AG04450 (cell line): ENCODE results near the gene SNX18. TPM values are rescaled to one million over a fixed set of nuclear protein-coding genes. Genes with fewer than 3 reads are reported as not detected.

Experiments used
- CTCF ChIA-PET: fragments of 300-600, 350-600 bp; formaldehyde crosslinking; extraction: SDS; loops from one replicate; lab custom pipeline; 2022; ENCODE audit warnings: antibody characterized with exemption, inconsistent platforms; lab: Charles Lee
- POLR2A ChIA-PET: fragments of 350-600 bp; formaldehyde crosslinking; extraction: SDS; loops from one replicate; lab custom pipeline; 2021; ENCODE audit warnings: antibody characterized with exemption, inconsistent platforms; lab: Yijun Ruan, JAX
- DNase-seq: peaks from one replicate; pipeline ENCODE4 v3.0.0-alpha.2; 2011; ENCODE audit warnings: low read depth, low spot score
- H3K27ac ChIP-seq: one replicate; pipeline ENCODE4 v1.5.1; 2012; ENCODE audit warnings: low read depth, low read length, control low read depth
- H3K27me3 ChIP-seq: one replicate; pipeline ENCODE4 v1.6.0; 2012; ENCODE audit warnings: low read length; ENCODE audit not compliant: control insufficient read depth, insufficient read depth
- H3K4me3 ChIP-seq: 2 replicates; pipeline ENCODE4 v1.5.1; 2011; ENCODE audit warnings: mild to moderate bottlenecking, low read depth, low read length, control low read depth
- H3K9me3 ChIP-seq: 2 replicates; pipeline ENCODE4 v1.5.1; 2012; ENCODE audit warnings: low read length; ENCODE audit not compliant: control insufficient read depth, insufficient read depth
- polyA plus RNA-seq: library from polyadenylated mRNA; depleted of rRNA; stranded (reverse); fragments of >200 nt; gene quantifications from 2 replicates; pipeline ENCODE4 v1.2.3, GENCODE V29; 2011
- TF ChIP-seq, protein P1 (sequence below): IDR thresholded peaks from 2 replicates; pipeline ENCODE4 v1.5.1; 2011; ENCODE audit warnings: low read depth, low read length, control low read depth, inconsistent platforms

Gene SNX18
- polyA plus RNA-seq, 1 experiment: 74.1 TPM

DNA sequence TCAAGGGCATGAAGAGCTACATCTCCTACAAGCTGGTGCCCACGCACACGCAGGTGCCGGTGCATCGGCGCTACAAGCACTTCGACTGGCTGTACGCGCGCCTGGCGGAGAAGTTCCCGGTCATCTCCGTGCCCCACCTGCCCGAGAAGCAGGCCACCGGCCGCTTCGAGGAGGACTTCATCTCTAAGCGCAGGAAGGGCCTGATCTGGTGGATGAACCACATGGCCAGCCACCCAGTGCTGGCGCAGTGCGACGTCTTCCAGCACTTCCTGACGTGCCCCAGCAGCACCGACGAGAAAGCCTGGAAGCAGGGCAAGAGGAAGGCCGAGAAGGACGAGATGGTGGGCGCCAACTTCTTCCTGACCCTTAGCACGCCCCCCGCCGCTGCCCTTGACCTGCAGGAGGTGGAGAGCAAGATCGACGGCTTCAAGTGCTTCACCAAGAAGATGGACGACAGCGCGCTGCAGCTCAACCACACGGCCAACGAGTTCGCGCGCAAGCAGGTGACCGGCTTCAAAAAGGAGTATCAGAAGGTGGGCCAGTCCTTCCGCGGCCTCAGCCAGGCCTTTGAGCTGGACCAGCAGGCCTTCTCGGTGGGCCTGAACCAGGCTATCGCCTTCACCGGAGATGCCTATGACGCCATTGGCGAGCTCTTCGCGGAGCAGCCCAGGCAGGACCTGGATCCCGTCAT lies 1.4 kb downstream of the SNX18 start:
- DNase-seq: no peak

DNA sequence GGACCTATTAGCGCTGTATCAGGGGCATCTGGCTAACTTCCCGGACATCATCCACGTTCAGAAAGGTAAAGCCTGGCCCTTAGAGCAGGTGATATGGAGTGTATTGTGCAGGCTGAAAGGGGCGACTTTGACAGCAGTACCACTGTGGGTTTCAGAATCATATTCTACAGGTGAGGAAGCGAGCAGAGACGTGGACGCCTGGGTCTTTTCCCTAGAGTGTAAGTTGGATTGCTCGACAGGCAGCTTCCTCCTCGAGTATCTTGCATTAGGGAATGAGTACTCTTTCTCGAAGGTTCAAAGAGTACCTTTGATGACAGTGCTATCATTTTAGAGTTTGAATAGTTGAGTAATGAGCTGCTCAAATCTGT lies 1.9 kb downstream of the SNX18 start:
- H3K9me3 ChIP-seq: peaks cover 13% of the 10 kb centered on the region
- CTCF ChIA-PET: interaction anchor here (0.9 to 6.3 kb wide), 2 partner anchors 306 to 325 kb away, joined by 3 to 81 read pairs; no protein-coding TSS in a partner anchor
- no peak for DNase-seq
- H3K4me3 ChIP-seq: peak overlapping the region; percentile 68
- TF ChIP-seq, protein P1, sequence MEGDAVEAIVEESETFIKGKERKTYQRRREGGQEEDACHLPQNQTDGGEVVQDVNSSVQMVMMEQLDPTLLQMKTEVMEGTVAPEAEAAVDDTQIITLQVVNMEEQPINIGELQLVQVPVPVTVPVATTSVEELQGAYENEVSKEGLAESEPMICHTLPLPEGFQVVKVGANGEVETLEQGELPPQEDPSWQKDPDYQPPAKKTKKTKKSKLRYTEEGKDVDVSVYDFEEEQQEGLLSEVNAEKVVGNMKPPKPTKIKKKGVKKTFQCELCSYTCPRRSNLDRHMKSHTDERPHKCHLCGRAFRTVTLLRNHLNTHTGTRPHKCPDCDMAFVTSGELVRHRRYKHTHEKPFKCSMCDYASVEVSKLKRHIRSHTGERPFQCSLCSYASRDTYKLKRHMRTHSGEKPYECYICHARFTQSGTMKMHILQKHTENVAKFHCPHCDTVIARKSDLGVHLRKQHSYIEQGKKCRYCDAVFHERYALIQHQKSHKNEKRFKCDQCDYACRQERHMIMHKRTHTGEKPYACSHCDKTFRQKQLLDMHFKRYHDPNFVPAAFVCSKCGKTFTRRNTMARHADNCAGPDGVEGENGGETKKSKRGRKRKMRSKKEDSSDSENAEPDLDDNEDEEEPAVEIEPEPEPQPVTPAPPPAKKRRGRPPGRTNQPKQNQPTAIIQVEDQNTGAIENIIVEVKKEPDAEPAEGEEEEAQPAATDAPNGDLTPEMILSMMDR: no peak
- H3K27me3 ChIP-seq: no peaks in the 10 kb centered on the region
- peak overlapping the region; percentile 67 for H3K27ac ChIP-seq
- POLR2A ChIA-PET: interaction anchor here (1.9 kb wide), 1 partner anchor 105 kb away, joined by 8 read pairs; no protein-coding TSS in a partner anchor

More for the DNA sequence above, 1.4 kb downstream of the SNX18 start:
- peaks cover 13% of the 10 kb centered on the region for H3K9me3 ChIP-seq
- H3K27me3 ChIP-seq: no peaks in the 10 kb centered on the region
- peak overlapping the region; percentile 68 for H3K4me3 ChIP-seq
- H3K27ac ChIP-seq: peak overlapping the region; percentile 67
- ChIA-PET POLR2A (interaction anchor here (0.5 to 2.5 kb wide), 5 partner anchors 60 to 317 kb away, joined by 3 to 13 read pairs (median 5); no protein-coding TSS in a partner anchor), CTCF (interaction anchor here (0.9 to 6.3 kb wide), 3 partner anchors 307 to 348 kb away, joined by 3 to 81 read pairs (median 58); no protein-coding TSS in a partner anchor)
- TF ChIP-seq, protein P1: no peak

GRCh38 chr5:54520438-54520846 lies 2.9 kb downstream of the SNX18 start:
- Histone ChIP-seq H3K27ac (peak overlapping the region; percentile 77), H3K4me3 (peak overlapping the region; percentile 68), H3K27me3 (no peaks in the 10 kb centered on the region), H3K9me3 (peaks cover 13% of the 10 kb centered on the region)
- POLR2A ChIA-PET: no interaction called here
- CTCF ChIA-PET: interaction anchor here (6.3 kb wide), 1 partner anchor 325 kb away, joined by 81 read pairs; no protein-coding TSS in a partner anchor
- no peak for DNase-seq
- TF ChIP-seq, protein P1: no peak

- Histone ChIP-seq H3K4me3 (peak overlapping the region; percentile 68), H3K27me3 (no peaks in the 10 kb centered on the region), H3K27ac (peak overlapping the region; percentile 62), H3K9me3 (peaks cover 13% of the 10 kb centered on the region)
- TF ChIP-seq, protein P1: no peak
- CTCF ChIA-PET: interaction anchor here (1.2 to 2.8 kb wide), 2 partner anchors 324 to 346 kb away, joined by 5 to 11 read pairs; no protein-coding TSS in a partner anchor
- POLR2A ChIA-PET: interaction anchor here (0.6 kb wide), 1 partner anchor 63 kb away, joined by 4 read pairs; no protein-coding TSS in a partner anchor
- no peak for DNase-seq
Measured at GRCh38 chr5:54520940-54521339, 3.4 kb downstream of the SNX18 start.
